ENCODE results near the gene PLEKHD1. TPM values are rescaled to one million over a fixed set of nuclear protein-coding genes. Genes with fewer than 3 reads are reported as not detected.

Gene PLEKHD1
- total and polyA plus RNA-seq, 9 of the 15 experiments (the other 6 are each of a cell fraction or from before 2014, with no cell fraction given): not detected

DNA sequence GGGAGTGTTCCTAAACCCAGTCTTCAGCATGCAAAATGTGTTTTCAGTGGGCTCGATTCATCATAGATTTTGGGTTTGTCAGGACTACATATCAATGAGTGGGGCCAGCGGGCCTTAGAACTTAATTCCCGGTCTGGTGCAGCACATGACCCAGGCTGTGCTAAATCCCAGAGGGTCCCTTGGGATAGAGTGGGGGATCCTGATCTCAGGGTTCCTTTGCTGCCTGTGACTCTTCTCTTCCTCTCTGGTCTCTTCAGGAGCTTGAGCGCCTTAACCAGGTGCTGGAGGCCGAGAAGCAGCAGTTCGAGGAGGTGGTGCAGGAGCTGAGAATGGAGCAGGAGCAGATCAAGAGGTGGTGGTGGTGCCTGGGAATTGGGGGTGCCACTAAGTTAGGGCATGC is 37.5 kb downstream of the PLEKHD1 start (continued):
- no peak for TF ChIP-seq ZNF23 (CRISPR knock-in tag; IDR thresholded peaks at IDR 0.05)
- TF ChIP-seq POLR2B (IDR thresholded peaks at IDR 0.05; ENCODE audit: low read depth, partially characterized antibody): no peak

DNA sequence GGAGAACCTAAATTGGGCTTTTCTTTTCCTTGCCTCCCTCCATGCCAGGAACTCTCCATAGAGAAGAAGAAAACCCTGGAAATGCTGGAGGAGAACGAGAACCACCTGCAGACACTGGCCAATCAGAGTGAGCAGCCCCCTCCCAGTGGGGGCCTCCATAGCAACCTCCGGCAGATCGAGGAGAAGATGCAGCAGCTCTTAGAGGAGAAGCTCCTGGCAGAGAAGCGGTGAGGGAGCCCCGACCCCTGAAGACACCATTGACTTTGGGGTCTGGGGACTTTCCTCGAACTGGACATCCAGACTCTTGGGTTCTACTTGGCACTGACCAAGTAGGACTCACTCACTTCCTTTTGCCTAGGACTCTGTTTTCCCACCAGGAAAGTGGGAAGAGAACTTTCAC is 41.4 kb downstream of the PLEKHD1 start:
- ChIA-PET CTCF (ENCODE audit: low intra/inter-chr PET ratio) (no interaction called here), POLR2A (no interaction called here)
- no peaks in the 10 kb centered on the region for H3K9me3 ChIP-seq (replicated peaks; ENCODE audit: control insufficient read depth, insufficient read depth, low read depth, low read length)
- BruUV-seq (replicated peaks): no TSS peak
- H3K79me2 ChIP-seq (ENCODE audit: control insufficient read depth, insufficient read depth, low read length): no peaks in the 10 kb centered on the region
- ATAC-seq: no peak
- H3K36me3 ChIP-seq (ENCODE audit: control insufficient read depth, insufficient read depth, low read length): no peaks in the 10 kb centered on the region
- no peak overlapping the region for H3K4me2 ChIP-seq (ENCODE audit: insufficient read depth, low read length)
- no peaks in the 10 kb centered on the region for H3K4me1 ChIP-seq (replicated peaks in 1 of 2; ENCODE audit: control insufficient read depth in 2 of 2, insufficient read depth in 2 of 2, low read length in 2 of 2)
- intact Hi-C loops (cut with micrococcal nuclease) (no loop called here), in situ Hi-C loops (cut with MboI) (no loop called here)
- no peak overlapping the region for H3K4me3 ChIP-seq
- no peak for FAIRE-seq
- TF ChIP-seq JUNB (CRISPR knock-in tag; conservative IDR thresholded peaks at IDR 0.05) (no peak), ARNT (IDR thresholded peaks at IDR 0.05) (no peak), ZKSCAN8 (CRISPR knock-in tag; IDR thresholded peaks at IDR 0.05) (no peak), CXXC5 (CRISPR knock-in tag; IDR thresholded peaks at IDR 0.05) (no peak), POLR2H (tag; IDR thresholded peaks at IDR 0.05; ENCODE audit: low read depth) (no peak), STAT5B (CRISPR knock-in tag; IDR thresholded peaks at IDR 0.05) (no peak), NR2F6 (CRISPR knock-in tag; IDR thresholded peaks at IDR 0.05) (no peak), ZNF395 (CRISPR knock-in tag; IDR thresholded peaks at IDR 0.05) (no peak)
- TF ChIP-seq, protein P1, sequence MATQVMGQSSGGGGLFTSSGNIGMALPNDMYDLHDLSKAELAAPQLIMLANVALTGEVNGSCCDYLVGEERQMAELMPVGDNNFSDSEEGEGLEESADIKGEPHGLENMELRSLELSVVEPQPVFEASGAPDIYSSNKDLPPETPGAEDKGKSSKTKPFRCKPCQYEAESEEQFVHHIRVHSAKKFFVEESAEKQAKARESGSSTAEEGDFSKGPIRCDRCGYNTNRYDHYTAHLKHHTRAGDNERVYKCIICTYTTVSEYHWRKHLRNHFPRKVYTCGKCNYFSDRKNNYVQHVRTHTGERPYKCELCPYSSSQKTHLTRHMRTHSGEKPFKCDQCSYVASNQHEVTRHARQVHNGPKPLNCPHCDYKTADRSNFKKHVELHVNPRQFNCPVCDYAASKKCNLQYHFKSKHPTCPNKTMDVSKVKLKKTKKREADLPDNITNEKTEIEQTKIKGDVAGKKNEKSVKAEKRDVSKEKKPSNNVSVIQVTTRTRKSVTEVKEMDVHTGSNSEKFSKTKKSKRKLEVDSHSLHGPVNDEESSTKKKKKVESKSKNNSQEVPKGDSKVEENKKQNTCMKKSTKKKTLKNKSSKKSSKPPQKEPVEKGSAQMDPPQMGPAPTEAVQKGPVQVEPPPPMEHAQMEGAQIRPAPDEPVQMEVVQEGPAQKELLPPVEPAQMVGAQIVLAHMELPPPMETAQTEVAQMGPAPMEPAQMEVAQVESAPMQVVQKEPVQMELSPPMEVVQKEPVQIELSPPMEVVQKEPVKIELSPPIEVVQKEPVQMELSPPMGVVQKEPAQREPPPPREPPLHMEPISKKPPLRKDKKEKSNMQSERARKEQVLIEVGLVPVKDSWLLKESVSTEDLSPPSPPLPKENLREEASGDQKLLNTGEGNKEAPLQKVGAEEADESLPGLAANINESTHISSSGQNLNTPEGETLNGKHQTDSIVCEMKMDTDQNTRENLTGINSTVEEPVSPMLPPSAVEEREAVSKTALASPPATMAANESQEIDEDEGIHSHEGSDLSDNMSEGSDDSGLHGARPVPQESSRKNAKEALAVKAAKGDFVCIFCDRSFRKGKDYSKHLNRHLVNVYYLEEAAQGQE (IDR thresholded peaks at IDR 0.05; ENCODE audit: borderline replicate concordance): no peak
- TF ChIP-seq, protein P1 (CRISPR knock-in tag; IDR thresholded peaks at IDR 0.05; ENCODE audit: low read depth): no peak
- TF ChIP-seq, protein P2, sequence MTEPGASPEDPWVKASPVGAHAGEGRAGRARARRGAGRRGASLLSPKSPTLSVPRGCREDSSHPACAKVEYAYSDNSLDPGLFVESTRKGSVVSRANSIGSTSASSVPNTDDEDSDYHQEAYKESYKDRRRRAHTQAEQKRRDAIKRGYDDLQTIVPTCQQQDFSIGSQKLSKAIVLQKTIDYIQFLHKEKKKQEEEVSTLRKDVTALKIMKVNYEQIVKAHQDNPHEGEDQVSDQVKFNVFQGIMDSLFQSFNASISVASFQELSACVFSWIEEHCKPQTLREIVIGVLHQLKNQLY (CRISPR knock-in tag; conservative IDR thresholded peaks at IDR 0.05): no peak
- no peak for DNase-seq (ENCODE audit: extremely low read depth in 1 of 4, low spot score in 3 of 4)
- peaks cover 9 to 48% of the 10 kb centered on the region in 2 experiments for H3K27me3 ChIP-seq (ENCODE audit: control insufficient read depth in 2 of 2, insufficient read depth in 2 of 2, low read length in 2 of 2)
- H4K20me1 ChIP-seq (replicated peaks; ENCODE audit: control insufficient read depth, insufficient read depth, low read length): no peaks in the 10 kb centered on the region
- WGBS (ENCODE audit: insufficient coverage, low coverage, missing lambda C conversion rate): 7% methylated on average over 5 of the region's 6 CpGs
- H3K9me1 ChIP-seq (ENCODE audit: control insufficient read depth, insufficient read depth, low read length): no peaks in the 10 kb centered on the region
- no peak overlapping the region for H2AFZ ChIP-seq (ENCODE audit: low read depth, low read length)
- H3K9ac ChIP-seq (ENCODE audit: insufficient read depth in 1 of 2, low read depth in 2 of 2, low read length in 2 of 2): no peak overlapping the region
- H3K27ac ChIP-seq (ENCODE audit: extremely low read depth, low read depth, low read length): no peak overlapping the region

All from K562 (cell line).